ENCODE measurements around the gene GABARAP. TPM values are rescaled to one million over a fixed set of nuclear protein-coding genes. Genes with fewer than 3 reads are reported as not detected.

Gene GABARAP
- total and polyA plus RNA-seq, 10 of the 15 experiments (the other 5 are each of a cell fraction or from before 2014, with no cell fraction given): 134 to 613 (median 285) TPM

GRCh38 chr17:7205561-7205960, 36.7 kb downstream of the GABARAP start:
- Histone ChIP-seq H3K4me2 (ENCODE audit: control insufficient read depth, insufficient read depth) (peak overlapping the region; percentile 88), H3K9me3 (replicated peaks; ENCODE audit: control insufficient read depth, insufficient read depth, low read length) (no peaks in the 10 kb centered on the region), H3K4me3 (peak overlapping the region; percentile 68; the same call in 1 of the 2 replicates), H3K9ac (ENCODE audit: control insufficient read depth, insufficient read depth, low read length) (no peak overlapping the region), H3K27ac (ENCODE audit: control insufficient read depth, insufficient read depth) (no peak overlapping the region; the same call in 1 of the 2 replicates), H3K4me1 (ENCODE audit: control insufficient read depth, insufficient read depth, low read length) (peaks cover 6% of the 10 kb centered on the region; the same call in 1 of the 2 replicates), H3K79me2 (ENCODE audit: control insufficient read depth, insufficient read depth, low read length) (no peaks in the 10 kb centered on the region), H2AFZ (ENCODE audit: control insufficient read depth, low read depth, low read length) (peak overlapping the region; percentile 89), H3K27me3 (replicated peaks in 1 of 2; ENCODE audit: control insufficient read depth in 2 of 2, insufficient read depth in 2 of 2, low read length in 1 of 2) (no peaks in the 10 kb centered on the region), H3K36me3 (ENCODE audit: control insufficient read depth in 2 of 2, insufficient read depth in 2 of 2, low read length in 1 of 2) (no peaks in the 10 kb centered on the region), H4K20me1 (ENCODE audit: control insufficient read depth, insufficient read depth) (no peaks in the 10 kb centered on the region)
- BruUV-seq (replicated peaks): no TSS peak
- FAIRE-seq (no peak), ATAC-seq (no peak), DNase-seq (ENCODE audit: low read depth, low spot score) (no peak)
- intact Hi-C loops (cut with micrococcal nuclease; ENCODE audit: unreplicated experiment) (loop anchor here (1.0 kb wide), 1 partner anchor 9 kb away; no protein-coding TSS in a partner anchor), in situ Hi-C loops (cut with MboI) (no loop called here)
- WGBS (ENCODE audit: insufficient coverage, insufficient replicate concordance, low lambda C conversion rate, missing lambda C conversion rate): 63% methylated on average over 3 of the region's 15 CpGs
- POLR2A ChIA-PET: interaction anchor here (0.5 kb wide), 1 partner anchor 38 kb away, joined by 4 read pairs; no protein-coding TSS in a partner anchor
- RAD21 ChIA-PET (ENCODE audit: unreplicated experiment): no interaction called here
- SMC1A ChIA-PET (ENCODE audit: uncharacterized antibody, unreplicated experiment): no interaction called here
- CTCF ChIA-PET: interaction anchor here (2.0 kb wide), 1 partner anchor 15 kb away, joined by 7 read pairs; the partner anchor contains the start of genes ACADVL and DLG4
- no peak for TF ChIP-seq YY1 (IDR thresholded peaks at IDR 0.05; ENCODE audit: low read depth, low read length)
- no peak for TF ChIP-seq SMAD5 (IDR thresholded peaks at IDR 0.05; ENCODE audit: low read depth)
- TF ChIP-seq CBX3 (IDR thresholded peaks at IDR 0.05; ENCODE audit: borderline replicate concordance, low read depth): no peak
- no peak for TF ChIP-seq ZBTB4 (CRISPR knock-in tag; IDR thresholded peaks at IDR 0.05)
- TF ChIP-seq NFYA (IDR thresholded peaks at IDR 0.05; ENCODE audit: borderline replicate concordance, low read depth, low read length): no peak
- no peak for TF ChIP-seq SUPT20H (IDR thresholded peaks at IDR 0.05; ENCODE audit: borderline replicate concordance, control insufficient read depth, low read depth, low read length)
- TF ChIP-seq GATAD2B (conservative IDR thresholded peaks at IDR 0.05; ENCODE audit: low read depth): no peak
- TF ChIP-seq FOXK2 (IDR thresholded peaks at IDR 0.05): no peak
- no peak for TF ChIP-seq TBL1XR1 (IDR thresholded peaks at IDR 0.05; ENCODE audit: low read depth, low read length)
- no peak for TF ChIP-seq CBX5 (IDR thresholded peaks at IDR 0.05; ENCODE audit: low read depth)
- no peak for TF ChIP-seq E2F8 (IDR thresholded peaks at IDR 0.05; ENCODE audit: low read depth, partially characterized antibody)
- no peak for TF ChIP-seq JUNB (IDR thresholded peaks at IDR 0.05)
- no peak for TF ChIP-seq MAX (IDR thresholded peaks at IDR 0.05; ENCODE audit: low read depth, low read length)
- TF ChIP-seq BHLHE40 (IDR thresholded peaks at IDR 0.05; ENCODE audit: borderline replicate concordance in 1 of 2, low read depth in 2 of 2, low read length in 1 of 2): no peak
- no peak for TF ChIP-seq BCL3 (IDR thresholded peaks at IDR 0.05; ENCODE audit: borderline replicate concordance, insufficient read depth, low read depth, low read length, poor library complexity, severe bottlenecking)
- no peak for TF ChIP-seq TARDBP (IDR thresholded peaks at IDR 0.05; ENCODE audit: borderline replicate concordance)
- no peak for TF ChIP-seq SMARCA5 (IDR thresholded peaks at IDR 0.05)

Measured in GM12878 (cell line).